GM21528 (cell line): ENCODE measurements around the gene TMEM82.

Source experiments
- ATAC-seq: cut with Tn5 transposase; IDR thresholded peaks from one replicate; pipeline ENCODE4 v1.9.1; 2021; ENCODE audit warnings: mild to moderate bottlenecking, moderate library complexity; ENCODE audit not compliant: unreplicated experiment, low FRiP score

The TMEM82 gene

DNA sequence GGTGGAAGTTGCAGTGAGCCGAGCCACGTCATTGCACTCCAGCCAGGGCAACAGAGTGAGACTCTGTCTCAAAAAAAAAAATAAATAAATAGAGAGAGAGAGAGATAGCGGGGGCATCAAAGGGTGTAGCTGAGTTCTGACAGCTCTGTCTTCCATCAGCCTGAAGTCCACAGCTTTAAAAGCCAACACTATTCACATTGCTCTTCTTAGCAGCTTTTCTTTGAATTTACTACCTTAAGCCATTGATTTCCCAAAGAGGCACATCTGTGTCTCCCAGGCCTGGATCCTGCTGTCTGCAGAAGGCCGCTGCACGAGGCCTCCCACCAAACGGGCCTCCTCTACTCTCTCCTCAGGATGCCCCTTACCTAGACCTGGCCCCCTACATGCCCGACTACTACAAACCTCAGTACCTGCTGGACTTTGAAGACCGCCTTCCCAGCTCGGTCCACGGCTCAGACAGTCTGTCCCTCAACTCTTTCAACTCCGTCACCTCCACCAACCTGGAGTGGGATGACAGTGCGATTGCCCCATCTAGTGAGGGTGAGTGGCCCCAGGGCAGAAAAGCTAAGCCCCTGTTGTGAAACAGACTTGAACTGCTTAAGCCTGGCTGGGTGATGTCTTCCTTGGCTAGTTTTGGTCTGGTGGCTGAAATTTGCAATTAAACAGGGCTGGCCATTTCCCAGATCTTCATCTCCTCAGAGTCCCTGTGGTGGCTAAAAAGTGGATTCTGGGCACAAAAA lies 22.7 kb upstream of the TMEM82 start:
- no peak for ATAC-seq

DNA sequence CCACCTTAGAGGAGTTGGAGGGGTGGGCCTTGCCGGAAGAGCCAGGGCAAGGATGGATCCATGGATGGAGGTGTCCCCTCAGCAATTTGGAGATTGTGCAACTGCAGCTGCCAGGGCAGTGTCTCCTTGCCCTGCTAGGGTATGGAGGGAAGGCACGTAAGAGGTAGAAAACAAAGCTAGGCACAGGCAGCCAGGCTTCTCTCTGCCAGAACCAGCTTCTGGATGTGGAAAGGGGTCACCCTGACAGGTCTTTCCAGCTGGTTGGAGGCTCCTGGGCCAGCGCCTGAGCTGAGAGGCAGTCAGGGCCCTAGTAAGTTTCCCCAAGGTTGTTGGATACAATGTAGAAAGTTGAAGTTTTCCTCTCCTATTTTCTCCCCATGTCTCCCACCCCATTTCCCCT lies 21.4 kb upstream of the TMEM82 start:
- ATAC-seq = no peak

DNA sequence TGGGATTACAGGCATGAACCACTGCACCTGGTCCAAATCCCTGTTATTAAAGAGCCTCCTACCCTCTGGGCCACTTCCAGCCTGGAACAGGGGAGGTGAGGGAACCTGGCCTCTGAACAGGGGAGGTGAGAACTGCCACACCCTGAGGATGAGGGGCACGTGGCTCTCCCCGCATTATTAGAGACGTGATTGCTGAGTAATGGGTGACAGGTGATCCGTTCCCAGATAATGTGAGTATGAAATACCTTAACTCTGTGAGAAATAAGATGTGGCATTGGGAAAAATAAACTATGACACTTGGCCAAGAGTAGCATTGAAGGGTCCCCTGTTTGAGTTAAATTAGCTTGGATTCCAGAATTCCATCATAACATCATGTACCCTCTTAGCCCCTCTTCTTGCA lies 19.9 kb upstream of the TMEM82 start:
- ATAC-seq = no peak

DNA sequence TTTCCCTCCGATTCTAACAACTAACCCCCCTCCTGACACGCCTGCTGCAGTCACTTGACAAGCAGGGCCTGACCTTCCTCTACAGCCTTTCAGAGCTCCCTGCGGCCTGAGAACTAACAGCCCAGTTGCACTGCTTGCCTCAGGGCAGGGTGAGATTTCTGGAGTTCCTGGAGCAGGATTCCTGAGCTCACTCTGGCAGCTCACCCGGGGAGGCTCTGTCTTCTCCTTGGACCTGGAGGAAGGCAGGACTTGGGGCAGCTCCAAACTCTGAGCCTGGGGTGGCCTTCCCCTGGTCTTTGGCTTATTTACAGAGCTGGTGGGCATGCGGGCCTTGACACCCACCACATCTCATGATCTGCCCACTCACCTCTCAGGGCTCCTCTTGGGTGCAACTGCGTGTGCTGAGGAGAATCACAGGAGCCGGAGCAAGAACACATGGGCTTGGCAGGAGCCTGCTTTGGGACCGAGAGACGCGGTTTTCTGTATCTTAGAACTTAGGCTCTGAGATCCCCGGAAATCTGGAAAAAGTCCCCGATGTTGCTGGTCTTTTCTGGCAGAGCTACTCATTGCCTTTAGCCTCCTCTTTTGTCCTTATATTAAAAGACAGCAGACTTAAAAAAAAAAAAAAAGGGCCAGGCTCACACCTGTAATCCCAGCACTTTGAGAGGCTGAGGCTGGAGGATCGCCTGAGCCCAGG lies 19.3 kb upstream of the TMEM82 start:
- no peak for ATAC-seq

DNA sequence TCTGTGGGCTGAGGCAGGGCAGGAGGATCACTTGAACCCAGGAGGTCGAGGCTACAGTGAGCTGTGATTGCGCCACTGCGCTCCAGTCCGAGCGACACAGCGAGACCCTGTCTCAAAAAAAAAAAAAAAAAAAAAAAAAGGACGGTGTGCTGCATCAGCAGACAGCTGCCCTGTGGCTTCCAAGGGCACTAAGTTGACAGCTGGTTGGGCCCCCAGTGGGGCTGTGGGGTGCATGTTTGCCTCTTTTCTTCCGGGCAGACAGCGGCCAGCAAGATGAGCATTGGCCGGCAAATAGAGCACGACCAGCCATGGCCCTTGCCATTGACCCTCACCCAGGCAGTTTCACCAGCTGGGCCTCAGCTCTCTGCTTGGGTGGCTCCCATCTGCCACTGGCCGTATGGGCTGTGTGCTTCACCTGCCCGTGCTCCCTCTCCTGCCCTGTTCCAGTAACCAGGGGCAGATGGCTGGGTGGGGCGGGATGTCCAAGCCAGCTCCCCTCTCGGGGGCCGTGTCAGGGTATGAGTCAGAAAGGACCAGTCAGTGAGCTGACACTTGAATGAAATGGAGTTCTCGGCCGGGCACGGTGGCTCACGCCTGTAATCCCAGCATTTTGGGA lies 18.6 kb upstream of the TMEM82 start:
- no peak for ATAC-seq

DNA sequence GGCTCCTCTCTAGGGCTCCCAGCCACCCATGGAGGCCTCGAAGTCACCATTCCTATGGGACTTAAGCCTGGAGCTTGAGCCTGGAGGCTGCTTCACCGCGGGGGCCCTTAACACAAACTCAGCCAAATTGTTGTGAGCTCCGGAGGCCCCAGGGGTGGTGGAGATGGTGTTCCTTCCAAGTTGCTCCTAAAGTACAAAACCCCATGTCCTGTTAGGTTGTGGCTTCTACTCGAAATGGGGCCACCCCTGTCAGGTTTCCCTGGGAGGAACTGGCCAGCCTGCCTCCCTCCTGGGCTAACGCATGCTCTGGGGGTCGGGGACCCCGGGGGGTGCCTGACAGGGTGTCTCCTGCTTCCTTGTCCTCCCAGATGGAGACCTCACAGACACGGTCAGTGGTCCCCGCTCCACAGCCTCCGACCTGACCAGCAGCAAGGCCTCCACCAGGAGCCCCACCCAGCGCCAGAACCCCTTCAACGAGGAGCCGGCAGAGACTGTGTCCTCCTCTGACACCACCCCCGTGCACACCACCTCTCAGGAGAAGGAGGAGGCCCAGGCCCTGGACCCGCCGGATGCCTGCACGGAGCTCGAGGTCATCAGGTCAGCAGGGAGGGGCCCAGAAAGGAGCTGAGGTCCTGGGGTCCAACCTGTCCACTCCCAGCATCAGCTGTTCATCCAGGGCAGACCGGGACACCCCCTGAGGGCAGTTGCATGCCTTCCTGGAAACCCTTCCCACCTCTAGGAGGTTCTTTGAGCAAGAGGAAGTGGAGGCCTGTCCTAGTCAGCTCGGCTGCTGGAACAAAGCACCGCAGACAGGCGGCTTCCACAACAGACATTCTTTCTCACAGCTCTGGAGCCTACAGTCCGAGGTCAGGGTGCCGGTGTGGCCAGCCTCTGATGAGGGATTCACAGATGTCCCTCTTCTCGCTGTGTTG lies 17.1 kb upstream of the TMEM82 start:
- no peak for ATAC-seq

DNA sequence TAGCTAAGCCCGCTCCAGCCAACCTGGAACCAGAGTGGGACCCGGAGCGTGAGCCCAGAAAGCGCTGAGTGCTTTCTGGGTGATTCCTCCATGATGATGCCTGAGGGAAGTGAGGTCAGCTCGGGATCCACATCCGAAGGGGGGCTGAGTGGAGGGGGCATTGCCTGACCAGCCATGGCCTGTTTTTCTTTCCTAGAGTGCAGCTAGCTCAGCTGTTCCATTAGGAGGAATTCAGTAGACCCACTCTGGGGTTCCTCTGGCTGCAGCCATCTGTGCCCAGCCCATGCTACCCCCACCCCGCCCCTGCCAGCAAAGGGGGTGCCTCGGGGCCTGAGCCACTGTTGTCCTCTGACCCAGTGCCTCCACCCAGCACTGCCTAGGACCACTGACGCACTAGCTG lies 15.8 kb upstream of the TMEM82 start:
- ATAC-seq = no peak

DNA sequence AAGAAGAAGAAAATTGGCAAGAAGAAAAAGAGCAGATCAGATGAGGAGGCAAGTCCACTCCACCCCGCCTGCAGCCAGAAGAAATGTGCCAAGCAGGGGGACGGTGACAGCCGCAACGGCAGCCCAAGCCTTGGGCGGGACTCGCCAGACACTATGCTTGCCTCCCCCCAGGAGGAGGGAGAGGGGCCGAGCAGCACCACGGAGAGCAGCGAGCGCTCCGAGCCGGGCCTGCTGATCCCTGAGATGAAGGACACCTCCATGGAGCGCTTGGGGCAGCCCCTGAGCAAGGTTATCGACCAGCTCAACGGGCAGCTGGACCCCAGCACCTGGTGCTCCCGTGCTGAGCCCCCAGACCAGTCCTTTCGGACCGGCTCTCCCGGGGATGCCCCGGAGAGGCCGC lies 15.3 kb upstream of the TMEM82 start:
- ATAC-seq = no peak

DNA sequence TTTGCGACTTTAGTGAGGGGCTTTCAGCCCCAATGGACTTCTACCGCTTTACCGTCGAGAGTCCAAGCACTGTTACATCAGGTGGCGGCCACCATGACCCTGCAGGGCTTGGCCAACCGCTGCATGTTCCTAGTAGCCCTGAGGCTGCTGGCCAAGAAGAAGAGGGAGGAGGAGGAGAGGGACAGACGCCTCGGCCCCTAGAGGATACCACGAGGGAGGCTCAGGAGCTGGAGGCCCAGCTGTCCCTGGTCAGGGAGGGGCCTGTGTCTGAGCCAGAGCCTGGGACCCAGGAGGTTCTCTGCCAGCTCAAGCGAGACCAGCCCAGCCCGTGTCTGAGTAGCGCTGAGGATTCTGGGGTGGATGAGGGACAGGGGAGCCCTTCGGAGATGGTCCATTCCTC lies 14.9 kb upstream of the TMEM82 start:
- ATAC-seq = no peak

DNA sequence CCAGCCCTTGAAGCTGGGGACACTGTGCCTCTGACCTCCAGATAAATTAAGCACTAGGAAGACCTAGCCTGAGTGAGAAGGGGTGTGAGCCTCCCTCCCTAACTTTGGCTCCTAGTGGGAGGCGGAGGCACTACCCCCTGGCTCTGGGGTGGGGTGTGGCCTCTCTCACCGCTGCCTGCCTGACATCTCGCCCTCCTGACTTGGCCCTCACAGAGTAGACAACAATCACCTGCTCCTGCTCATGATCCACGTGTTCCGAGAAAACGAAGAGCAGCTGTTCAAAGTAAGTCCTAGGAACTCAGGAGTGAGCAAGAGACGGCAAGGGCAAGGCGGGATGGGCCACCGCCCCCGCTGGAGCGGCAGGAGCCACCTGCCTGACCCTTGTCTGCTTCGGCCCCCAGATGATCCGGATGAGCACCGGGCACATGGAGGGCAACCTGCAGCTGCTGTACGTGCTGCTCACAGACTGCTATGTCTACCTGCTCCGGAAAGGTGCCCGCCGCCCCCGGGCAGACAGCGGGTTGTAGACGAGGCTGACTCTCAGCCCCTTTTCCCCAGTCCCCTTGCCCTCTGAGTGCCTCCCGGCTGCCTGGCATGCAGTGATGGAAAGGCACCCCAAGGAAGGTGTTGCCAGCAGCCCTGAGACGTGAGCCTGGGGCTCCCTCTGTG lies 14.3 kb upstream of the TMEM82 start:
- no peak for ATAC-seq

DNA sequence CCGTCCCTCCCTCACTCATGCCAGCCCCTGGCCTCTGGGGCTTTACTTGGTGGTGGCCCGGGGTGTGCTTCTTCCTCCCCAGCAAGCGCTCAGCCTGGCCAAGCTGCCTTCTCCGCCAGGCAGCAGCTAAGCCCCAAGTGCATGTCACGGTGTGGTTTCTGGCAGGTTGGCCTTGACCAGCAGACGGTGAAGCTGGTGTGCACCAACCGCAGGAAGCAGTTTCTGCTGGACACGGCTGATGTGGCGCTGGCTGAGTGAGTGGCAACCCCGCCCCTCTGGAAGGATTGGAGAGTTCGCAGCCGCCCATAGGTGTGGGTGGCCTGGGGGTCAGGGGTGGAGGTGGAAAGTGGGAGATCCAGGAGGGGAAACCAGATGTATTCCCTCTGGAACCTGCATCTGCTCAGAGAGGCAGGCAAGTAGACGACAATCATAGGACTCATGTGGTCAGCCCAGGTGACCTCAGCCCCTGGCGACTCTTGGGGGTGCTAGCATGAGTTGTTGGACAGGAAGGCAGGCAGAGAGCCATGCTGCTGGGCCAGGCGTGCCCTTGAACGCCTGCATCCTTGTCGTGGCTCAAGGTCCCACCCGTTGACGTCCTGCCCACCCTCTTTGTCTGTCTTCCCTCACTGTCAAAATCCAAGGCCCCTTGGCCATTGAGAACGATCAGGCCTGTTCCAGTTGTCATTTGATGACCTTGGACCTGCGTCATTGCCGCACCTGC lies 13.2 kb upstream of the TMEM82 start:
- no peak for ATAC-seq

DNA sequence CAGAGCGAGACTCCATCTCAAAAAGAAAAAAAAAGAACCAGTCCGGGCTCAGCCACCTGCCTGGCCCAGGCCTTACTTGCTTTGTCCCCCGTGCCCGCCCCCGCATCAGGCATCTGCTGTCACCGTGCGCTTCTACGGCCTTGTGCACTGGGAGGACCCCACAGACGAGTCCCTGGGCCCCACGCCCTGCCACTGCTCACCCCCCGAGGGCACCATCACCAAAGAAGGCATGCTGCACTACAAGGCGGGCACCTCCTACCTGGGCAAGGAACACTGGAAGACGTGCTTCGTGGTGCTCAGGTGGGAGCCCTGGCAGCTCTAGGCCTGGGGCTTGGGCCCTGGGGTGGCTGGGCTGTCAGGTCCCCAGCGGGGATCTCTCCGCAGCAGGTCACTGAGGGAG lies 11.9 kb upstream of the TMEM82 start:
- no peak for ATAC-seq

DNA sequence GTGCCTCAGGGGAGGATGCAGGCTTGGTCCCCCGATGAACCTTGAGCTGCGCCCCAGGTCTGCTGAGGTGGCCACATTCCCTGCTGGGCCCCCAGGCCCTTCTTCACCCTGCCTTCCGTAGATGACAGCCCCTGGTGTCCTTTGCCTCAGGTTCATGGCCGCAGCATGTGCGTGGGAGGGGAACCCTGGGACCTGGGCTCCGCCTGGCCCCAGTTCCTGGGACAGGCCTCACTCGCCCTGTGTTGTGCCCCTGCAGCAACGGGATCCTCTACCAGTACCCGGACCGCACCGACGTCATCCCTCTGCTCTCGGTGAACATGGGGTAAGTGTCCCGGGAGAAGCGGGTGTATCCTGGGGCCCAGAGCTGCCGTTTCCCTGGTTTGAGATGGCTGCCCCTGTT lies 11.4 kb upstream of the TMEM82 start:
- no peak for ATAC-seq

DNA sequence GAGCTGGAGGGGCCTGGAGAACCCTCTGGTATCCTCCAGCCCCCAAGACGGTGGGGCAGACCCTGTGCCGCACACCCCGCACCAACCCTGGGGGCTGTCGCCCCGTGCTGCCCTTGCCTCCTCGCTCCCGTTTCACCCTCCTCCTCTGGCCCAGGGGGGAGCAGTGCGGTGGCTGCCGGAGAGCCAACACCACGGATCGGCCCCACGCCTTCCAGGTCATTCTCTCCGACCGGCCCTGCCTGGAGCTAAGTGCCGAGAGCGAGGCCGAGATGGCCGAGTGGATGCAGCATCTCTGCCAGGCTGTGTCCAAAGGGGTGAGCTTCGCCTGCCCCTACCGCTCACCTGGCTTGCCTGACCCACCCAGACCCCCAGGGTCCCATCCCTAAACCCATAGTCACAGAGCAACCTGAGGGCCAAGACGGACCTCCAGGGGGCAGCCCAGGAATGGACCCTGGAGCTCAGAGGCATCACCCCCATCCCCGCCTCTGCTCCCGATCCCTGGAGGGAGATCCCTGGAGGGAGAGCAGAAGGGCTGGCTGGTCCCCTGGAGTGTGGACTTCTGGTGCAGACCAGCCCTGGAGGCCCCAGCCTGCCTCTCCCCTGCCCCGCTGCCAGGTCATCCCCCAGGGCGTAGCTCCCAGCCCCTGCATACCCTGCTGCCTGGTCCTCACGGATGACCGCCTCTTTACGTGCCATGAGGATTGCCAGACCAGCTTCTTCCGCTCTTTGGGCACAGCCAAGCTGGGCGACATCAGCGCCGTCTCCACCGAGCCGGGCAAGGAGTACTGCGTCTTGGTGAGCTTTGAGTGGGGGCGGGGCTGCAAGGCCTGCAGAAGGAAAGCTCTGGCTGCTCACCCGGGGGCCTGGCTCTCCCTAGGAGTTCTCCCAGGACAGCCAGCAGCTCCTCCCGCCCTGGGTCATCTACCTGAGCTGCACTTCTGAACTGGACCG lies 10.3 kb upstream of the TMEM82 start:
- no peak for ATAC-seq

DNA sequence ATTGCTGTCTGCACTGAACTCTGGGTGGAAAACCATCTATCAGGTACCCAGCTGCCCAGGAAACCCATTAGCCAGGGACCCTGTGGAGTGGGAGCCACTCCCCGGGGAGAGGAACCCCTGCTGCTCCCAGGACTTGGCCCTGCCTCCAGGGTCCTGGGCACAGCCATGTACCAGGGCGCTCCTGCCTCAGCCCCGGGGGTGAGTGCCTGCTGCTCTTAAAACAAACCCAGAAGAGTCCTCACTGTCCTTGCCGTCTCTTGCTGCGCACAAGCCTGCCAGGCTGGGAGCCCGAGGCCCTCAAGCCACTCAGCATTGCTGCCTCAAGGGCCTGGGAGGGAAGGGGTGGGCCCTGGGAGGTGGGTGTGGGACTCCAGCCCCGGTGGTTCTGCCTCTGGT lies 9.6 kb upstream of the TMEM82 start:
- no peak for ATAC-seq

DNA sequence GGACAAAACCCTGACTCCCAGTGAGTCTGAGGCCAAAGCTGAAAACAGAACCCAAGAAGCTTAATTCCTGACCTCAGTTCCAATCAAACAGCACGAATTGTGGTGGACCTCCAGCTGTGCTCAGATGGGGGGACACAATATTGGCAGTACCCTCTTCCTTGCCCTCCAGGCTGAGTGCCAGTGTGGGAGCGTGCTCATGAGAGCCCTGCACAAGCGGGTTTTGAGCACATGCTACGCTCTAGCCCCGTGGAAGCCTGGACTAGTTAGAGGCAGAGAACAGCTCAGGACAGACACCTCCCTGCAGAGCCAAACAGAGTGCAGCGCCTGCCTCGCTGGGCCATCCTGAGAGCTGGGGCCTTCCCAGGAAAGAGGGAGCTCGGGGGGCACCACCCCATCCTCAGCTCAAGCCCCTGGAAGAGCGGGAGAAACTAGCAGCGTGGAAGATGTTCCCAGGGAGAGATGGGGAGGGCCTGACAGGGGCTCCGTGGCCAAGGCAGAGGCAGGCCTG lies 9.0 kb upstream of the TMEM82 start:
- ATAC-seq = no peak

DNA sequence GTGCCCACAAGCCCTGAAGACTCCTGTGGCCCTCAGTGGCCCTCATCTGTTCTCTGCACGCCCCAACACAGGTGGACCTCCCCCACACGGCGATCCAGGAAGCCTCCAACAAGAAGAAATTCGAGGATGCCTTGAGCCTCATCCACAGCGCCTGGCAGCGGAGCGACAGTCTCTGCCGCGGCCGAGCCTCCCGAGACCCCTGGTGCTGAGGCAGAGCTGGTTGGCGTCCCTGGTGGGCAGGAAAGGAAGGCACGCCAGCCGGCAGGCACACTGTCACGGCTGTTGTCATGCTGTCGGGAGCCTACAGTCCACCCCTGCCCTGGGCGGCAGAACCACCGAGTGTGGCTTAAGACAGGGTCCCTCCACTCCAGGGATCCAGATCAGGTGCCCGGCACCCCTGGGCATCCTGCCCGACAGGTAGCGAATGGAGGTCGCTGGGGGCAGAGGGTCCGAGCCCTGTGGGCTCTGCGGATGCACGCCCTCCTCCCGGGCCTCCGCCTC lies 8.5 kb upstream of the TMEM82 start:
- no peak for ATAC-seq

DNA sequence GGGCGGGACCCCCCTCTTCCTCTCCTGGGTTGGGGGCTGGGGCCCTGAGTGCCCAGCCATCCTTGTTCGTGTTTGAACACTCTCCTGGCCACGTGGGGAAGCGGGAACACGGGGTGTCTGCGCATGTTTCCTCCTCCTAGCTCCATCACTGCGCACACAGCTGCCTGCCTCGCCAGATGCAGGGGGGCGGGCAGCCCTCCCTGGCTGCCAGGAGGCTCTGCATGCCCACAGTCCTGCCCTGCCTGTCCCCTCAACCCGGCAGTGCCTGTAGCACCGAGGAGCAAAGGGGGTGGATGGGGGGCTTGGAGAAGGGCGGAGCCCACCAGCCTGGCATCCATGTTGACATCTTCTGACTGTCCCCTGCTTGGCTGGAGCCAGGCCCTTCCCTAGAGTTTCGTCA lies 8.0 kb upstream of the TMEM82 start:
- no peak for ATAC-seq
